ENCODE measurements around the gene CD8A.

DNA sequence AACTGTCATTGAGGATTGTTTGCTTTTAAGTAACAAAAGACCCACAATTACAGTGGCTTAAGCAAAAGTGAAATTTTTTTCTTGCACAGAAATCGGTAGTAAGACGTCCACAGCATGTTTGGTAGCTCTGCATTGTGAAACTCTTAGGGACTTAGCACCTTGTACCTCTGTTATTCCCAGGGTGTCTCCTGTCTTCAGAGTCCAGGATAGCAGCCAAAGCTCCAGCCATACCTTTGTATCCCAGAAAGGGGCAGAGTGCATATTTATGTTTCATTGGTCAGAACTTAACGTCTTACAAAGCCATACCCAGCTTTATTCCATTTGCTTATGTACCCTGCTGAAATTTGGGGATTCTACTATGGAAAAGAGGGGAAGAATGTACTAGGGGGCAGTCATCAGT is 37.8 kb downstream of the CD8A start:
- TF ChIP-seq CBFB (IDR thresholded peaks at IDR 0.05; ENCODE audit: low read depth): no peak
- no peak for TF ChIP-seq EZH2 (IDR thresholded peaks at IDR 0.05; ENCODE audit: borderline replicate concordance, control insufficient read depth, low read depth, low read length)
- no peak for TF ChIP-seq RBBP5 (conservative IDR thresholded peaks at IDR 0.05)
- no peak for TF ChIP-seq POLR2A (IDR thresholded peaks at IDR 0.05; ENCODE audit: low read depth, low read length)
- TF ChIP-seq MTA2 (IDR thresholded peaks at IDR 0.05; ENCODE audit: low read depth): no peak
- no peak for TF ChIP-seq TCF12 (IDR thresholded peaks at IDR 0.05; ENCODE audit: low read depth, low read length)
